T-cell (primary cell): ENCODE measurements around the gene NAPSA. TPM values are rescaled to one million over a fixed set of nuclear protein-coding genes. Genes with fewer than 3 reads are reported as not detected.
"Not testable (repeated sequence)": the region's sequence is repeated elsewhere in the genome, so short reads cannot be mapped to it uniquely, and the experiment has no call there.

Experiments
- ATAC-seq, 4 experiments: fragments of 200-7000 bp in 3 of 4; fragments of 150-1000 bp in 1 of 4; cut with Tn5 transposase; replicated peaks in 1 of 4; 1 replicate in 3 of 4; 2 replicates in 1 of 4; pipeline ENCODE4 v1.10.0; 2021; ENCODE audit warnings: moderate library complexity in 3 of 4, mild to moderate bottlenecking in 2 of 4, moderate number of reproducible peaks in 1 of 4
- CTCF ChIA-PET, 2 donors: fragments of 300-600 bp; sonication (Branson Sonifier 250); formaldehyde crosslinking; loops; one replicate each; lab custom pipeline; 2022; ENCODE audit warnings: antibody characterized with exemption in 2 of 2; lab: Charles Lee
- POLR2A ChIA-PET, 2 donors: fragments of 300-600 bp; sonication (Branson Sonifier 250); formaldehyde crosslinking; loops; one replicate each; lab custom pipeline; 2022; ENCODE audit warnings: antibody characterized with exemption in 2 of 2; lab: Charles Lee
- DNase-seq, 35 experiments: peaks; one replicate each; pipeline versions ENCODE4 v3.0.0 to v3.0.0-alpha.2; 2013 to 2023
- H3K27ac ChIP-seq: one replicate; pipeline ENCODE4 v1.5.1; 2013; ENCODE audit warnings: low read length
- H3K27me3 ChIP-seq, 2 experiments: replicated peaks in 1 of 2; 1 replicate in 1 of 2; 2 replicates in 1 of 2; pipeline versions ENCODE4 v1.6.1 to v1.7.0; 2013; ENCODE audit warnings: low read length in 1 of 2, mixed read lengths in 1 of 2; ENCODE audit not compliant: control insufficient read depth in 2 of 2, insufficient read depth in 2 of 2; ENCODE audit errors: extremely low read depth in 1 of 2
- H3K36me3 ChIP-seq, 2 donors: 1 replicate in 1 of 2; 2 replicates in 1 of 2; pipeline versions ENCODE4 v1.6.1 to v1.7.0; 2013; ENCODE audit warnings: low read length in 1 of 2; ENCODE audit not compliant: control insufficient read depth in 2 of 2, insufficient read depth in 1 of 2; ENCODE audit errors: extremely low read depth in 1 of 2
- H3K4me1 ChIP-seq, 2 experiments: 1 replicate in 1 of 2; 2 replicates in 1 of 2; pipeline versions ENCODE4 v1.6.1 to v1.7.0; 2013; ENCODE audit warnings: low read length in 2 of 2, mixed read lengths in 1 of 2; ENCODE audit not compliant: insufficient read depth in 2 of 2, control insufficient read depth in 1 of 2; ENCODE audit errors: extremely low read depth in 1 of 2
- H3K4me3 ChIP-seq, 2 donors: 1 replicate in 1 of 2; 2 replicates in 1 of 2; pipeline versions ENCODE4 v1.5.1 to v1.7.0; 2013; ENCODE audit warnings: mild to moderate bottlenecking in 2 of 2, low read length in 1 of 2, moderate library complexity in 1 of 2; ENCODE audit not compliant: control insufficient read depth in 1 of 2; ENCODE audit errors: extremely low read depth in 1 of 2
- H3K9me3 ChIP-seq: 2 replicates; pipeline ENCODE4 v1.7.0; 2013
- H3K27ac Mint-ChIP-seq, 2 donors: one replicate each; pipeline ENCODE4 v1.8.0; 2020 to 2021; ENCODE audit warnings: mild to moderate bottlenecking in 2 of 2, mixed read lengths in 2 of 2
- H3K27me3 Mint-ChIP-seq, 2 donors: one replicate each; pipeline ENCODE4 v1.8.0; 2021 to 2022; ENCODE audit warnings: mixed read lengths in 2 of 2
- H3K36me3 Mint-ChIP-seq: one replicate; pipeline ENCODE4 v1.8.0; 2021; ENCODE audit warnings: mixed read lengths
- H3K4me1 Mint-ChIP-seq, 3 donors: one replicate each; pipeline ENCODE4 v1.8.0; 2020 to 2022; ENCODE audit warnings: mixed read lengths in 3 of 3, mild to moderate bottlenecking in 1 of 3
- H3K4me3 Mint-ChIP-seq, 3 donors: one replicate each; pipeline ENCODE4 v1.8.0; 2020 to 2022; ENCODE audit warnings: mild to moderate bottlenecking in 3 of 3, mixed read lengths in 3 of 3, moderate library complexity in 3 of 3
- H3K9me3 Mint-ChIP-seq, 3 donors: one replicate each; pipeline ENCODE4 v1.8.0; 2020 to 2022; ENCODE audit warnings: mixed read lengths in 3 of 3
- WGBS: methylation state at CpG from one replicate; pipeline ENCODE4 v1.1.5; 2013; ENCODE audit warnings: missing lambda C conversion rate; ENCODE audit not compliant: insufficient coverage; 5-methylcytosine and 5-hydroxymethylcytosine counted together
- total RNA-seq, 35 experiments: library from RNA in 6 of 35; stranded (reverse) in 6 of 35; fragments of 120-200 nt in 1 of 35; gene quantifications; one replicate each; pipeline versions ENCODE4 v1.2.1 to v1.2.4 and lab custom pipeline; 2013 to 2026

Gene NAPSA
- total RNA-seq, 5 donors from 2014 or later (not counting 1 experiment from before 2014, with no cell fraction given): 2.6 to 7.1 (median 3.0) TPM

GRCh38 chr19:50394017-50394416, 28.6 kb upstream of the NAPSA start:
- H3K9me3 ChIP-seq: no peaks in the 10 kb centered on the region
- Mint-ChIP-seq H3K9me3 (no peaks in the 10 kb centered on the region), H3K4me3 (no peak overlapping the region), H3K4me1 (peaks cover 0 to 4% (median 0%) of the 10 kb centered on the region in 3 donors), H3K27ac (no peak overlapping the region), H3K27me3 (no peaks in the 10 kb centered on the region), H3K36me3 (peaks cover 20% of the 10 kb centered on the region)
- peaks cover 4 to 7% of the 10 kb centered on the region in 2 donors for H3K36me3 ChIP-seq
- no peaks in the 10 kb centered on the region for H3K27me3 ChIP-seq
- no peak overlapping the region for H3K27ac ChIP-seq
- no peak for DNase-seq
- POLR2A ChIA-PET: no interaction called here
- no peak for ATAC-seq
- CTCF ChIA-PET: no interaction called here
- no peaks in the 10 kb centered on the region for H3K4me1 ChIP-seq
- WGBS: 96% methylated on average over 5 of the region's 9 CpGs
- H3K4me3 ChIP-seq: no peak overlapping the region

- Mint-ChIP-seq H3K4me1 (peaks cover 0 to 4% (median 0%) of the 10 kb centered on the region in 3 donors), H3K36me3 (peaks cover 20% of the 10 kb centered on the region), H3K9me3 (no peaks in the 10 kb centered on the region), H3K4me3 (no peak overlapping the region), H3K27ac (no peak overlapping the region), H3K27me3 (no peaks in the 10 kb centered on the region)
- Histone ChIP-seq H3K27me3 (no peaks in the 10 kb centered on the region), H3K9me3 (no peaks in the 10 kb centered on the region), H3K36me3 (peaks cover 0 to 7% of the 10 kb centered on the region in 2 donors), H3K4me1 (no peaks in the 10 kb centered on the region), H3K27ac (no peak overlapping the region), H3K4me3 (no peak overlapping the region)
- ATAC-seq (no peak), DNase-seq (no peak)
- POLR2A ChIA-PET: no interaction called here
- WGBS: 89% methylated on average over 3 of the region's 4 CpGs
- CTCF ChIA-PET: no interaction called here
These were observed 28.1 kb upstream of the NAPSA start for GRCh38 chr19:50393589-50393988.

GRCh38 chr19:50392759-50393158, 27.3 kb upstream of the NAPSA start:
- Histone ChIP-seq H3K9me3 (no peaks in the 10 kb centered on the region), H3K36me3 (peaks cover under 1 to 7% of the 10 kb centered on the region in 2 donors), H3K4me3 (no peak overlapping the region), H3K4me1 (no peaks in the 10 kb centered on the region), H3K27me3 (no peaks in the 10 kb centered on the region), H3K27ac (no peak overlapping the region)
- ChIA-PET POLR2A (no interaction called here), CTCF (no interaction called here)
- H3K27ac Mint-ChIP-seq: no peak overlapping the region
- ATAC-seq (no peak), DNase-seq (no peak)
- WGBS: 90% methylated on average over 2 of the region's 5 CpGs
- H3K36me3 Mint-ChIP-seq: peaks cover 18% of the 10 kb centered on the region
- H3K27me3 Mint-ChIP-seq: no peaks in the 10 kb centered on the region
- no peaks in the 10 kb centered on the region for H3K9me3 Mint-ChIP-seq
- H3K4me3 Mint-ChIP-seq: no peak overlapping the region
- H3K4me1 Mint-ChIP-seq: peaks cover 0 to 2% (median under 1%) of the 10 kb centered on the region in 3 donors

GRCh38 chr19:50390952-50391351, 25.5 kb upstream of the NAPSA start:
- CTCF ChIA-PET: not testable (repeated sequence)

GRCh38 chr19:50390295-50390694, 24.9 kb upstream of the NAPSA start:
- peaks cover 16% of the 10 kb centered on the region for H3K36me3 Mint-ChIP-seq
- H3K9me3 ChIP-seq, ATAC-seq, H3K9me3 Mint-ChIP-seq, CTCF ChIA-PET, H3K27ac ChIP-seq, H3K4me3 ChIP-seq, H3K27ac Mint-ChIP-seq, DNase-seq, H3K27me3 ChIP-seq, H3K4me1 Mint-ChIP-seq, H3K4me1 ChIP-seq, H3K27me3 Mint-ChIP-seq, H3K4me3 Mint-ChIP-seq: not testable (repeated sequence)
- POLR2A ChIA-PET: interaction anchor here in 1 of 2 donors (0.6 kb wide), 1 partner anchor 1016 kb away, joined by 5 read pairs; no protein-coding TSS in a partner anchor
- 93% methylated on average over 3 of the region's 3 CpGs for WGBS
- peaks cover 7 to 20% of the 10 kb centered on the region in 2 donors for H3K36me3 ChIP-seq

More at GRCh38 chr19:50390952-50391351, 25.5 kb upstream of the NAPSA start:
- ATAC-seq, DNase-seq, H3K27me3 ChIP-seq, H3K27ac Mint-ChIP-seq, H3K4me1 Mint-ChIP-seq, H3K9me3 Mint-ChIP-seq, H3K4me3 Mint-ChIP-seq, H3K4me3 ChIP-seq, H3K9me3 ChIP-seq, H3K4me1 ChIP-seq, POLR2A ChIA-PET, H3K27ac ChIP-seq, H3K27me3 Mint-ChIP-seq: not testable (repeated sequence)
- WGBS: 96% methylated on average over 10 of the region's 23 CpGs
- peaks cover 20% of the 10 kb centered on the region for H3K36me3 Mint-ChIP-seq
- peaks cover 7 to 19% of the 10 kb centered on the region in 2 donors for H3K36me3 ChIP-seq

GRCh38 chr19:50387868-50388245, 22.4 kb upstream of the NAPSA start:
- ChIA-PET POLR2A (no interaction called here), CTCF (no interaction called here)
- no peaks in the 10 kb centered on the region for H3K27me3 ChIP-seq
- no peak overlapping the region for H3K4me3 ChIP-seq
- peaks cover 6 to 20% of the 10 kb centered on the region in 2 experiments for H3K4me1 ChIP-seq
- 96% methylated on average over 8 of the region's 8 CpGs for WGBS
- no peak for DNase-seq
- H3K9me3 Mint-ChIP-seq: no peaks in the 10 kb centered on the region
- H3K36me3 Mint-ChIP-seq: peaks cover 10% of the 10 kb centered on the region
- H3K27ac Mint-ChIP-seq: no peak overlapping the region
- no peak overlapping the region for H3K27ac ChIP-seq
- H3K36me3 ChIP-seq: peaks cover 8 to 13% of the 10 kb centered on the region in 2 donors
- no peaks in the 10 kb centered on the region for H3K9me3 ChIP-seq
- peaks cover 24 to 30% (median 28%) of the 10 kb centered on the region in 3 donors for H3K4me1 Mint-ChIP-seq
- peak overlapping the region in 1 of 3 donors; percentile 35 for H3K4me3 Mint-ChIP-seq
- H3K27me3 Mint-ChIP-seq: no peaks in the 10 kb centered on the region
- no peak for ATAC-seq
